GM19025 (cell line): ENCODE results near the gene TM4SF5.

Experiments used
- ATAC-seq: cut with Tn5 transposase; IDR thresholded peaks from one replicate; pipeline ENCODE4 v1.9.1; 2021; ENCODE audit warnings: mild to moderate bottlenecking, low read depth, moderate library complexity; ENCODE audit not compliant: unreplicated experiment

Gene TM4SF5

DNA sequence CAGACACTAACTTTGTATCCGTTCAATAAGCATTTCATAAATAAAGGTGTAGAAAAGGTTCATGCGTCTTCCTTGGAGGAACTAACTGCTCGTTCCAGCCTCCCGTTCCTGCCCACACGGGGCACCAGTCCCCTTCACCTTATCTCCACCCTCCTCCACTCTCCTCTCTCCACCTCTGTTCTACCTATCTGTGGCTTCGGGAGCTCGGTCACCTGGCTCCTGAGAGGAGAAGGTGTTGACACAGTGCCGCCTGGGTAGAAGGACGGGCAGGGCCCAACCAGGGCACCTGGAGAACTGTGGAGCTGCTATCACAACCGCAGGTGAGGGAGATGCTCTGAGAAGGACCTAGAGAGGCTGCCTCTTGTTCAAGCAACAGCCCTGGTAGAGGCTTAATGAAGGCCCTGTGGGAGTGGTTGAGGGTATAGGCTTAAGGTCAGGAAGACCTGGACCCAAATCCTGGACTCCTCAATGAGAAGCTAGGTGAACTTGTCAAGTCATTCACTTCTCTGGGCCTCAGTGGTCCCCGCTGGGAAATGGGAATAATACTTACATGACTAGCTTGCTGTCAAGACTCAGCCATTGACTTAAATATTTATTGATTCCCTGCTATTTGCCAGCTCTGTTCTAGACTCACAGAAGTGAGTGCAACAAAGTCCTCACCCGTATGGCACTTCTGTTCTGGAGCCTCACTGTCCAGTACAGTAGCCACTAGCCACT, 51.8 kb downstream of the TM4SF5 start:
- ATAC-seq, result no peak

- ATAC-seq, result no peak
Measured at GRCh38 chr17:4827399-4827798, 55.7 kb downstream of the TM4SF5 start.

GRCh38 chr17:4832829-4833177, 61.1 kb downstream of the TM4SF5 start:
- ATAC-seq, result peak; percentile 14
